AG20443 (cell line): Measurements from ENCODE around the gene TNS1.
"Not testable (repeated sequence)": the region's sequence is repeated elsewhere in the genome, so short reads cannot be mapped to it uniquely, and the experiment has no call there.

ENCODE experiments used
- DNase-seq: peaks from one replicate; pipeline ENCODE4 v3.0.0; 2012; ENCODE audit warnings: low spot score, mixed read lengths

Gene TNS1

DNA sequence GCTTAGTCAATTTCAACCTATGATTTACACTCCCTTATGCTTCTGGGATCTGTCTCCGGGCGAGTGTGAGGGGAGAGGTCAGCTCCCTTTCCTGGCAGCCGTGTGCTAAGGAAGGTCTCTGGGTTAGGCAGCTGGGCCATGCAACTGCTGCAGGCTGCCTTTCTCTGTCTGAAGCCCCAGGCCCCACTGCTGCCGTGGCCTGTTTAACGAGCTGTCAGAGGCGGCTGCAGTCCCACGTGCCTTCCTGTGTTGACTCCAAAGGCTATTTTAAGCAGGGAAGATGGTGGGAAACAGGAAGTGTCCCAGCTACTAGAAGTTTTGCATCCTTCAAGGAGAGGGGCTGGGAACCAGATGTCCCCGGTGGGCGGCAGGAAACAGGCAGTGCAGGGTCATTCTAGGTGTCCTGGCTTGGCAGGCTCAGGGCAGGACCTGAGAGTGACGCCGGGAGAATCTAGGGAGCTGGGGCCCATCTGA, 186.4 kb downstream of the TNS1 start:
- DNase-seq, result no peak

DNA sequence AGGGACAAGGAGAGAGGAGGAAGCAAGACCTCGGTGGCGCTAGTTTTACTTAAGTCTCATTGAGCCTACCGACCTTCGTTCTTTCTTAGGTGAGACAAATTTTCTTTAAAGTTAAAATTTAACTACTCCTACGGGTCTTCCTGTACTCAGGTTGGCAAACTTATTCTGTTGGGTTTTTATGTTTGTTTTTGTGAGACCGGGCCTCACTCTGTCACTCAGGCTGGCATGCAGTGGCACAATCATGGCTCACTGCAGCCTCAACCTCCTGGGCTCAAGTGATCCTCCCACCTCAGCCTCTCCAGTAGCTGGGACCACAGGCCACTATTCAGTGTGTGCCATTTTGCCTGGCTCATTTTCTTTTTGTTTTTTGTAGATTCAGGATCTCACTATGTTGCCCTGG, 189.0 kb downstream of the TNS1 start:
- no peak for DNase-seq

DNA sequence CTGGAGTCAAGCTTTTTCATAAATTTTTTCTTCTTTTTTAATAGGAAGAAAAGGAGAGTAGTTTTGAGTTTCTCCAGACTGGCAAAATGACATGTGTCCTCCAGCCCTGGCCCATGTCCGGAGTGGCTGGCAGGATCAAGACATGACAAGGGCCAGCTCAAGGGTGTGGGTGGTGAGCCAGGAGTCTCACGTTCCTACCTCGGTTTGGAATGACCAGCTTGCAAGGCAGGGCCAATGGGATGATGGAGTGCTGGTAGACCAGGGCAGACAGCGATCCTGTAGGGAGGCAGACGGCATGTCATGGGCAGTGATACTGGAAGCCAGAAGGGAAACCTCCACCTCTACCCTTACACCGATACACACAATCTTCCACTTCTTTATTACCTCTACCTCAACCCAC, 190.6 kb downstream of the TNS1 start:
- no peak for DNase-seq

DNA sequence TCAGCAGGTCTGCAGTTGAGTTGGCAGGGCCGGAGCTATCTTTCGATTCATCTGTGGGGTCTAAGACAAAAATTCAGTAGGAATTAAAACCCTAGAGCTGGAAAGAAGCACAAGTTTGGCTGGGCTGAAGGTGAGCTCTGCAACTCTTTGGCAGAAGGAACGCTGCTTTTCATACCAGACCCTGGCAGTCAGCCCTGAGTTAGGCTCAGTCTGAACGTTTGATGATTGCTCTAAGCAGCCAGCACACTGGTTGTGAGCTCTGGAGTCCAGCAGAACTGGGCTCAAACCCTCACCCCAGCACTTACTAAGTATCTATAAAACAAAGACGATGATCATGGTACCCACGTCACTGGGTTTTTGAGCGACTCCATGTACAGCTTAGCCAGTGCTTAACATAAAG, 192.5 kb downstream of the TNS1 start:
- DNase-seq, result no peak

DNA sequence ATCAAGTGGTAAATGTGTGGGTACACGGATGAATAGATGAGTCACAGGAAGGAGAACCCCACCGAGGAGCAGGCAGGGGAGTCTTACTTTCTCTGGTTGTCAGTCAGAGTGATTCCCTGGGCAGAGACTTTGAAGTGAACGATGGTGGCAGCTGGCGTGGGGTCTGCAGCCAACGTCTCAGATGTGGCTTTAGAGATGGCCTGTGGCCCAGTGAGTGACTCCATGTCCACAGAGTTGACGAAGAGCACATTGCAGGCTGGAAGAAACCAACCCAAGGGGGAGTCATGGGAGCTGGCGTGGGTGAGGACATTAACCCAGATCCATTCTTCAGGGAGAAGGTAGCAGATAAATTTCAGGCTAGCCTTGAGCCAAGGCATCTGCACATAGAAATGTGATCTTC, 193.1 kb downstream of the TNS1 start:
- DNase-seq, result no peak

DNA sequence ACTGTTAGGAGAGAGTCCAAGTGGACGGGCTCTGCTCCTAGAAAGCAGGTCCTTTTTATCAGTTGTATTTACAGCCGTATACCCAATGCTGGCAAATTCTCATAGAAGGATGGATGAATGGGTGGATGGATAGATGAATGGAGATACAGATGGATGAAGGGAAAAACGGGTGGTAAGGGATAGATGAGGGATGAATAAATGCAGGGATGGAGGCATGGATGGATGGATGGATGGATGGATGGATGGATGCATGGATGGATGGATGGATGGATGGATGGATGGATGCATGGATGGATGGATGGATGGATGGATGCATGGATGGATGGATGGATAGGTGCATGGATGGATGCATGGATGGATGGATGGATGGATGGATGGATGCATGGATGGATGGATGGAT, 193.8 kb downstream of the TNS1 start:
- DNase-seq, result not testable (repeated sequence)

DNA sequence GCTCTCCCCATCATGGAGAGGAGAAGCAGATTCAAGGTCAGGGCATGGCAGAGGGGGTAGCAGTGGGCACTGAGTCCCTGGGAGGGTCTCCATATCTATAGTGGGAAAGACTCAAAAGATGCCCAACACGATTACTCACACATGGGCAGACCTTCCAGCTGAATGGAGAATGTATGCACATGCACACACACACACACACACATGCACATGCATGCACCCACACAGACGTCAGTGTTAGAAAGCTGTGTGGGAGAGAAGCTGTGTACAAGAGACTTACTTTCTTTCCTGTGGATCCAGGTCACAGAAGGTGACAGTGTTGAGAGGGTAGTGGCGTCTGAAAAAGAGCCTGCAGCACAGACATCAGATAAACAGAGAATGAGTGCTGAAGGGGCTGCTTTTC, 194.5 kb downstream of the TNS1 start:
- no peak for DNase-seq

DNA sequence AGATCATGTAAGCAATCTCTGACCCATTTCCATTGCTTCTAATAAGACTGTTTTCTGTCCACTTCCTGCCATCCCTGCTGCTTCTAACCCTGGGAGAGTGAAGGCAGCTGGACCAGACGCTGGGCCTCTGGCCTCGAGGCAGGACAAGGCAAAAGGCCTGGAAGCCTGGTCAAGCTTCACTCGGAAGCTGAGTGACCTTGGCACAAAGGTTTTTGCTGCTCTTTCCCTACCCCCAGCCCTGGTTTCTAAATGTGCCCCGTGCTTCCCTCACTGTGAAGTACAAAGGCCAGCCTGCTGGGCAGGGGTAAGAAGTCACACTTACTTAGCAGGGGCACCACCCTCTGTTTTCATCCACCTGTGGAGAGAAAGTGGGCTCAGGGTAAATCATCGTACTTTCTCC, 195.0 kb downstream of the TNS1 start:
- no peak for DNase-seq

DNA sequence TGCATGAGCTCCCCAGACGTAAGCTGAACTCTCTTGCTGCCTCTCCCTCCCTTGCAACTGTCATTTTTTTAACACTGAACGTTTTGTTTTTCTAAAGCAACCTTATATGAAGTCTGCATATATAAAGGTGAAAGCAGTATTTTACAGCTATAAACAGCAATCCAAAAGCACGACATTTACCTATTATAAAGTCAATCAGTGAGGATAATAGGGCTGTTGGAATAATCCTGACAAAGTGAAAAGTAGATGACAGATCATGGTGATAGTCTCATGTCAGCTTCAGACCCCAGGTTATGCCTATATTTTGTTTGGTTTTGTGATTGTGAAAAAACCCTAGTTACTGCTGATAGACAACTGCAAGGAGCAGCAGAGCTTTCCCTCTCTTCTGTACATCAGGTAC, 195.8 kb downstream of the TNS1 start:
- DNase-seq, result no peak

DNA sequence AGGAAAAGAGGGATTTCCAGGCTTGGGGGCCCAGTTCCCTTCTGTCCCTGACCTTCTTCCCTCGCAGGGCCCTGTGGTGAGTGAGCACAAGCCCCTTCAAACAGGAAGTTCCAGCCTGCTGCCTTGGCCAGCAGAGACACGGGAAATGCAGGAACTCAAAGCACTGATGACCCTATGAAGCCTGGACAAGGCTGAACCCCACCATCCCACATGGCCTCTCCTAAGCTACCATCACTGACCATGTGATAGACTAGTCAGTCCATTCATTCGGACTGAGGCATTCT, 196.4 kb downstream of the TNS1 start:
- DNase-seq, result no peak

DNA sequence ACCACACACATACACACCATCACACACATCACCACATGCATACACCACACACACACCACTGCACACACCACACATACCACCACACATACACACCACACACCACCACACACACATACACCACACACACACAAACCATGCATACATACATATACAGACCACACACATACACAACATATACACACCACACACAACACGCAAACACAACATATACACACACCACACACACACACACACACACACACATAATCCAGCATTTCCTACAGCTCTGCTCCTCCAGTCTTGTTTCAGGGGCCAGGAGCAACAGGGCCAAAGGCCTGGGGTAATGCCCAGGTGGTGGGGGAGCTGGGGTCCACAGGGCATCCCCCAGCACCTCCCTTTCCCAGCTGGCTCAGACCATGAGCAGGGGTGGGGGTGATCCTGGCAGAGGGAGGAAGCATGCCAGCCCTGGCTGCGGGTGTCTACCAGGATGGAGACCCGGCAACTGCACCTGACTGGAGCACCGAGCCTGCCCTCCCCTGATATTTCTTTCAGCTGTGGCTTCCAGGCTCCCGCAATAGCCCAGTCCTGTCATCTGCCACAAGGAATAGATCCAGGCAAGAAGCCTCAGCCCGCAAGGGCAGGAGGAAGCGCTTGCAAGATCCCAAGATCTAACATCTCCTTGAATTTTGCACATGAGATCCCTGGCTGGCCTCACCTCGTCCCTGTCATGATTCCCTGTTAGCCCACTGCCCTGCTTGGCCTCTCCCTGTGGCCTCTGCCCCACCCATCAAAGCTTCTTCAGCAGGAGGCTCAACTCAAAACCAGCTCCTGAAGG, 196.9 kb downstream of the TNS1 start:
- no peak for DNase-seq

DNA sequence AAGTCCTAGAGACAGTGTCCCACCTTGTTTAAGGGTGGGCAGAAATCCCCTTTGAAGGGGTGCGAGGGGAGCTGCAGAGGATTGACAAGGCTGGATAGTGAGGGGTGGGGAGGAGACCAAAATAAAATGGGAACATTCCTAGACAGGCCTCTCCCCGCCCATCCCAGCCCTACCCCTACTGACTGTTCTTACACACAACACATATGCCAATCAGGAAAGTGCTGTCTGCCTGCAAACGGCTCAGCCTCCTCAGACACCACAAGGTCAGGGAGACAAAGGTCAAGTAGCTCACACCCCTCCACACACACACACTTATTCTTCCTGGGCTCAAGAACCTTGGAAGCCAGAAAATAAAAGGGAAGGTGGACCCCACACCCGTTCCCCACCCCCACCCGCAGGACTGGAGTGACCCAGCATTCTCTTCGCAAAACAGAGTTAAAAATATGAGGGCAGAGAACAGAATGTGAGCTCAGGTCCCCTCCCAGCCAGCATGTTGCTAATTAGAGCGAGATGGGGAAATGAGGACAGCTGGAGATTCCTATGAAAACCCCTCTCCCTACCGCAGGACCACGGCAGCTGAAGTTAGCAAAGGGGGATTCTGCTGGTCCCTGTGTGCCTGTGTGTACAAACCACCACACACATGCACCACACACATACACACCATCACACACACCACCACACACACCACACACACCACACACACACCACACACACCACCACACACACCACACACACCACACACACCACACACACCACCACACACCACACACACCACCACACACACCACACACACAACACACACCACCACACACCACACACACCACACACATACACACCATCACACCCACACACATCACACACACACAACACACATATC, 197.8 kb downstream of the TNS1 start:
- no peak for DNase-seq

DNA sequence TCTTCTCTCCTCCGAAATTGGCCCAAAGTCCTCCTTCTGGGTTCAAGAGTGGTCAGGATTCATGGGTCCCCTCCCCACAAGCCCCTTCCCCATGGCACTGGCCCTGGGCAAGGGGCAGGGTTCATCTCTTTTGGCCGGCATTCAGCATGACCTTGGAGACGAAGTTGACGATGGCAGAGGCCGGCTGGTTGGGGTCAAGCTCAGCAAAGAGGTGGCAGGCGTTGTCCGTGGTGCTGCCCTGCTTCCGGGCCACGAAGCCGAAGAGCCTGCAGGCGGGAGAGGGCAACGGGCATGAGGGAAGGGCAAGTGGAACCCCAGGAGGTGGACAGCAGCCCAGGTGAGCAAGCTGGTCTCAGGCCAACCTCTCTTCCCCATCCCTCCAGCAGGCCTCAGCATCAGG, 198.5 kb downstream of the TNS1 start:
- no peak for DNase-seq

DNA sequence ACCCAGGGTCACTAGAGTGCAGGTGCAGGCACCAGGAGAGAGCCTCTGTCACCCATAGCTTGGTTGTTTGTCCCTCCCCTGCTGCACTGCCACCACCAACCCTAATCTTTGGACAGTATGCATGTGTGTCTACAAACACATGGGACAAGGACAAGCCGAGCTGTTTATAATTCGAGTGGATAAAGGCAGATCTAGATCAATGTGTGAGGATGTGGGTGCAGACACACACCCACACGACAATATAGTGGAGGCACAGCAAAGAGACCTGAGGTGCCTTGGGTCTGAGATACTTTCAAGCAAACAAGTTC, 199.2 kb downstream of the TNS1 start:
- no peak for DNase-seq

DNA sequence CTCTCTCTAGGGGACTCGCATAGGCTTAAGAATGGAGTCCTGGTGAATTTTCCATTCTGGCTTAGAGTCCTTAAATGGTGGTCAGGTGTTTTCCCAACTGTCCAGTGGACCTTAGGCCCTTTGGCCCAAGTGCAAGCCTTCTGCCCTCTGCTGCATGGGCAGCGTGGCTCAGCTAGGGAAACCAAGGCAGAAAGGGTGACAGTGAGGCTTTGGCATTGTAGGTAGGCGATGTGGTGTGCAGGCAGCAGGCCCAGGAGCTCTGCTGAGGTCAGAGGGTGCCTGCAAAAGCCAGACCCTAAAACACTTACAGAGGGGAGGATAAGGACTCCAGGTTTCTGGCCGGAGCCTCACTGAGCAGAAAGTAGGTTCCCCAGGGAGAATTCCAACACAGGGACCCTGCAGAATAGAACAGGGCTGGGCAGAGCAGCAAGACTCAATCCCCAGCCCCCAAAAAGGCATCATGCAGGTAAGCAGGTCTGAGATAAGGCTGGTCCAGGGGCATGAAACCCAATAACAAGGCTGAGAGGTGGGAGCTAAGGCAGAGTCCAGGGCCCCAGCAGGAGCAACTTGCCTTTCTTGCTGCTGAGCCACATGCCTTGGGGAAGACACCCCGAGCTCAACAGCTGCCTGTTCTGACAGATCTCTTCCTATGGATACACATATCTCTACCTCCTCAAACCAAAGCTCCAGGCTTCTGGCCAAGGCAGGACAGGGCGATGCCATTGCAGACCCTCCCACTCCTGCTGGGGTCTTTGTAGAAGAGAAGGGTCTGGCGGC, 199.7 kb downstream of the TNS1 start:
- no peak for DNase-seq

DNA sequence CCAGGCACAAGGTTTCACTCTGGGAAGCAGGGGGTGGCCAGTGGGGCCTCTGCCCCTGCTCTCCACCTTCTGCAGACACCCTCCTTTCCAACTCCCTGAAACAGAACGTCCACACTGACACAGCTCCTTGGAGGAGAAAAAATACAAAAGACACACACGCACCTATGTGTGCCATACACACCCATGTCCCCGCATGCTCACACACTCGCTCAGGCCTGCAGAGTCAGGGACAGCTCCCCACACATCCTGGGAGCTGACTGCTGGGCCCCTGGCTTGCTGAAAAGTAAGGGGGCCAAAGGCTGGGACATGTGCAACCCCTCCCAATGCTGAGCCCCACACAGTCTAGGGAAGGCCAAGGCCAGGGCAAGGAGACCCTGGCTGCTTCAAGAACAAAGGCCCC, 200.5 kb downstream of the TNS1 start:
- no peak for DNase-seq

DNA sequence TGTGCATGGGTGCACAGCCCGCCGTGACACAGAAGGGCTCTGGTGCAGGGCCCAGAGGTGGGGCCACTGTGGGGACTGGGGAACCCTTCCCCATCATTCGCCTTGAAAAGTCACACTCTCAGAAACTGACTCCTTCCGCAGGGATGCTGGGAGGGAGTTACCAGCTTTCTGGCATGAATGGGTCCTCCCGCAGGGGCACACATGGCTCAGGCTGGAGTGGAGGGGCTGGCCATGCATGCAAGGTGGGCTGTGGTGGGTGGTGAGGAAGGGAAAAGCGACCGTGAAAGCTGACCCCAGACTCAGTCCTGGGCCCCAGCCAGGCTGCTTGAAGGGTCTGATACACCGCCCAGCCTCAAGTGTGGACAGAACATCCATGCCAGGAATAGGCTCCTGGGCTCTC, 201.1 kb downstream of the TNS1 start:
- DNase-seq, result no peak

DNA sequence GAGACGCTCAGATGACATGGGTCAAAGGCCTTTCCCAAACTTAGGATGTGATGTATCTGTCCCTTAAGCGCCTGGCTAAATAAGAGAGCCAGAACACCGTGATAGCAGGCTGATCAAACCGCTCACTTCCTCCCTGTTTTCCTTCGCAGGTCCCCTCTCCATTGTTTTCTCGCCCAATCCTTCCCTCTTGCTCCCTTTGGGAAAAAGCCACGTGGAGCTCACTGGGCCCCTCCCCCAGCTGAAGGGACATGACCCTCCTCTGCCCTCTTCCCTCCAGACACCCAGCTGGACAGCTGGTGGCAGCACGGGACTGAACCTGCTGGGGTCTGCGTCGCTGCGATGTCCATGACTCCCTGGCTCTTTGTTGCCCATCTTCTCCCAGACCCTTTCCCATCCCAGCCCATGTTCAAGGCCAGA, 201.7 kb downstream of the TNS1 start:
- no peak for DNase-seq

DNA sequence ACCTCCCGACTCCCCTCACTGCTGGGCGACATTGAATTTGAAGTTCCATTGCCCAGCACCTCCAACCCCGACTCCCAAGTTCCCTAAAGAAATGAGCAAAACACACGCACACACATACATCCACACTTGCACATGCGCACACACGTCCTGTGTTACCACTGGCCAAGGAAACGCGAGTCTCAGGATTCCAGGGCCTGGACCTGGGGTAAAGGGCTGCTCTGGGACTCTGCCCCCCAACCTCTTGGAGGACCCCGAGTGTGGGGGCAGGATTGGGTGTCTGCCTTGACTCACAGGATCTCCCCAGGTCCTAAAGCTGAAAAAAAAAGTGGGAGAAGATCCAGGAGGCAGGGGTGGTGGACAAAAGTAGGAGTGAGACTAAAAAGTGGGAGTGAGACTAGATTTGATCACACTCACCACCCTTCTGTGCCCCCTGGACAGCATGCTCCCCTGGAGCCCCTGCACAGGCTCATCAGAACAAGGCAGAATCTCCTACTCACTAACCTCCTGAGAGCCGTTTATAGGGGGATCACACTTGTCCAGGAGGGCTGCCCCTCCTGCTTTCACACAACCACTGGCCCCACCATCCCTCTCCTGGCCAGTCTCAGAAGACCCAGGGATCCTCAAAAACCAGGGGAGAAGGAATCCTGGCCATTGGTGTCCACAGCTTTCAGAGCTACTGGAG, 202.2 kb downstream of the TNS1 start:
- no peak for DNase-seq

DNA sequence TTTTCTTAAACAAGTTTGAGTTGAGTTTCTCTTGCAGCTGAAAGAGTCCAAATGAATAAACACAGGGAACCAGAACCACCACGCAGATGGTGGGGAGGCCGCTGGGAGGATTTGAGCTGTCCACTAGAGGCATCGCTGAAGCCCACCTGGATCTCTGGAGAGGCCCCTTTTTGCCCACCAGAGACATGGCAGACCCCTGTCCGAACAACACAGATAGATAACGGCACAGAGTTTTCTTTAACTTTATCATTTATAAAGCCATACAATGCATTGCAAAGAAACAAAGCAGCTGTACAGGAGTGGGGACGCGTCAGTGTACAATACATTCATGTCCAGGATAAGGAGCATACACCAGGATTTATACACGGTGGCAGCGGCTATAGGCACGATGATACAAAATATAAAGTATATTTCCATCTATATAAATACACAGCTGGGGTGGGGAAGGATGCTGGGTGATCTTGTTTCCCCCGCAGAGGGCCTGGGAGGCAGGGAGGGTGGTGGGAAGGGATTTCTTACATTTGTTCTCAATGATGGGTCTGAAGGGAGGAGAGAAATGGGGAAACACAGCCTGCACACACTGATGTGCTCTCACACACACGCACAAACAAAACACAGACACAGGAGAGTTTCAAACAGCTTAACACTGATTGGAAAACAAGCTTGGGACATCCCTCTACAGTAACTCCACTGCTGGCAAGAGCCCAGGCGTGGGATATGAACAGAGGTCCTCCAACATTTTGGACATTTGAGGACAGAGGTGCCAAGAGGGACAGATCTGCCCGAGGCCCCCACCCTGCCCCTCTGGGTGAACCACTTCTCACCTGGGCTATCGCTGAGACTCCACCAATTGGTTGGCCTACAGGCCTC, 203.0 kb downstream of the TNS1 start:
- no peak for DNase-seq
